Peyer's patch (tissue), 4 donors: ENCODE measurements around the gene SYCE3.

Experiments
- POLR2A ChIP-seq, 2 donors: fragments of 450-650 bp; IDR thresholded peaks; one replicate each; pipeline ENCODE4 v1.5.1; 2017; ENCODE audit warnings: antibody characterized with exemption in 2 of 2, mild to moderate bottlenecking in 2 of 2, moderate library complexity in 2 of 2
- TF ChIP-seq, protein P1 (sequence below), 6 experiments: fragments of 450-650 bp in 4 of 6; fragments of 200-600 bp in 2 of 6; sonication (generic) in 1 of 6; IDR thresholded peaks; one replicate each; pipeline ENCODE4 v1.5.1; 2017 to 2019; ENCODE audit warnings: antibody characterized with exemption in 6 of 6, mild to moderate bottlenecking in 3 of 6, moderate library complexity in 1 of 6

- TF ChIP-seq, protein P1, sequence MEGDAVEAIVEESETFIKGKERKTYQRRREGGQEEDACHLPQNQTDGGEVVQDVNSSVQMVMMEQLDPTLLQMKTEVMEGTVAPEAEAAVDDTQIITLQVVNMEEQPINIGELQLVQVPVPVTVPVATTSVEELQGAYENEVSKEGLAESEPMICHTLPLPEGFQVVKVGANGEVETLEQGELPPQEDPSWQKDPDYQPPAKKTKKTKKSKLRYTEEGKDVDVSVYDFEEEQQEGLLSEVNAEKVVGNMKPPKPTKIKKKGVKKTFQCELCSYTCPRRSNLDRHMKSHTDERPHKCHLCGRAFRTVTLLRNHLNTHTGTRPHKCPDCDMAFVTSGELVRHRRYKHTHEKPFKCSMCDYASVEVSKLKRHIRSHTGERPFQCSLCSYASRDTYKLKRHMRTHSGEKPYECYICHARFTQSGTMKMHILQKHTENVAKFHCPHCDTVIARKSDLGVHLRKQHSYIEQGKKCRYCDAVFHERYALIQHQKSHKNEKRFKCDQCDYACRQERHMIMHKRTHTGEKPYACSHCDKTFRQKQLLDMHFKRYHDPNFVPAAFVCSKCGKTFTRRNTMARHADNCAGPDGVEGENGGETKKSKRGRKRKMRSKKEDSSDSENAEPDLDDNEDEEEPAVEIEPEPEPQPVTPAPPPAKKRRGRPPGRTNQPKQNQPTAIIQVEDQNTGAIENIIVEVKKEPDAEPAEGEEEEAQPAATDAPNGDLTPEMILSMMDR (IDR thresholded peaks at IDR 0.05), result no peak
- peak in 1 of 2 donors; percentile 8 for TF ChIP-seq POLR2A (IDR thresholded peaks at IDR 0.05)
These were observed 38.7 kb downstream of the SYCE3 start for GRCh38 chr22:50523806-50524675.
